ENCODE results near the gene HEG1.

Gene HEG1

DNA sequence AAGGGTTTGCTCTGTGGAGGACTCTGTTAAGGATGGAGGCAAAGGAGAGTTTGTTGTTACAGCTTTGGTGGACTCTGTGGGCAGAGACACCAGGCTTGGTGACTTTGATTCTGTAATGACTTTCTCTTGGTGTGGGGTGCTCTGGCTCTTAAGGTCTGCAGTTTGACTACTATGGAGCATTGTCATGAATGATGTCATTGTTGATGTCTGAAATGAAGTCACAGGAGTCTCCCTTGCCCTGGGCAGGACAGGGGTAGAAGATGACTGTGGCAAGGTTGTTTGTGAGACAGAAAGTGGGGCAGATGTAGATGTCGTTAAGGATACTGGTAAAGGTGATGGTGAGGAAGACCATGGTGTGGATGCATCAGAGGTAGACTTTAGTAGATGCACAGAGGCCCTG lies 42.7 kb downstream of the HEG1 start:
- no peak for DNase-seq (ENCODE audit: low read depth)
- TF ChIP-seq, protein P1, sequence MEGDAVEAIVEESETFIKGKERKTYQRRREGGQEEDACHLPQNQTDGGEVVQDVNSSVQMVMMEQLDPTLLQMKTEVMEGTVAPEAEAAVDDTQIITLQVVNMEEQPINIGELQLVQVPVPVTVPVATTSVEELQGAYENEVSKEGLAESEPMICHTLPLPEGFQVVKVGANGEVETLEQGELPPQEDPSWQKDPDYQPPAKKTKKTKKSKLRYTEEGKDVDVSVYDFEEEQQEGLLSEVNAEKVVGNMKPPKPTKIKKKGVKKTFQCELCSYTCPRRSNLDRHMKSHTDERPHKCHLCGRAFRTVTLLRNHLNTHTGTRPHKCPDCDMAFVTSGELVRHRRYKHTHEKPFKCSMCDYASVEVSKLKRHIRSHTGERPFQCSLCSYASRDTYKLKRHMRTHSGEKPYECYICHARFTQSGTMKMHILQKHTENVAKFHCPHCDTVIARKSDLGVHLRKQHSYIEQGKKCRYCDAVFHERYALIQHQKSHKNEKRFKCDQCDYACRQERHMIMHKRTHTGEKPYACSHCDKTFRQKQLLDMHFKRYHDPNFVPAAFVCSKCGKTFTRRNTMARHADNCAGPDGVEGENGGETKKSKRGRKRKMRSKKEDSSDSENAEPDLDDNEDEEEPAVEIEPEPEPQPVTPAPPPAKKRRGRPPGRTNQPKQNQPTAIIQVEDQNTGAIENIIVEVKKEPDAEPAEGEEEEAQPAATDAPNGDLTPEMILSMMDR (conservative IDR thresholded peaks at IDR 0.05; ENCODE audit: low read length): no peak
- H3K4me3 ChIP-seq (ENCODE audit: low read length): no peak overlapping the region

DNA sequence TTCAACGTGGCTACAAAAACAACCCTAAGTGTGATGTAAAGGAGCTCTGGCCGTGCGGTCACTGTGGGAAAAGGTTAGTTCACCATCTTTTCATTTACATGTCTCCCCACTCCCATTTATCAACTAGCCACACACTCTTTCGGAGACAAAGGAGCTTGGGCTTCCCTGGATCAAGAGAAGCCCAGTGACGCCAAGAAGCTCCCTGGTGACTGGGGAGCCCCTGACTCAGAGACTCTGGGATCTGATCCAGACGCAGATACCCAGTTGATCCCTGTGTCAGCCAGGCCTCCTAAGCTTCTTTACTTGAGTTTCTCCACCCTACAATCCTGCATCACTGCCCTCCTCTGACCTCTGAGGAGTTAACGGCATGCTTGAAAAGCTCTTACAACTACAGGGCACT lies 43.9 kb downstream of the HEG1 start:
- no peak for DNase-seq (ENCODE audit: low read depth)
- H3K4me3 ChIP-seq (ENCODE audit: low read length): no peak overlapping the region
- TF ChIP-seq, protein P1 (conservative IDR thresholded peaks at IDR 0.05; ENCODE audit: low read length): no peak

DNA sequence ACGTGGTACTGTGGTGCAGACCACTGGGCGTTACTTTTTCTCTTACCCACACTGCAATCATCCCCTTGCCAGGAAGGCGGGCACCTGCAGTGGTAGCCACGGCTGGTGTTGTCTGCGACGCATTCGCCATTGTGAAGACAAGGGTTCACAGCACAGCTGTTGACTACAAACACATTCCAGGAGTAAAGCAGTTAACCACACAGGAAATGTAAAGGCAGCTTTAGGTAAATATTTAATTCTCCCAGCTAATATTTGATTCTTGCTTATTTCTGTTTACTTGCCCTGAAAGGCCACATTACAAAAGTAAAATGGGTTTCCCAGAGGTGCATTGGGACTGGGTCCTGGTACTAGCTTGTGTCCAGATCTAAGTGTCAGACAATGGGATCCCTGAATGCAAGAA lies 45.4 kb downstream of the HEG1 start:
- TF ChIP-seq, protein P1 (conservative IDR thresholded peaks at IDR 0.05; ENCODE audit: low read length): no peak
- no peak overlapping the region for H3K4me3 ChIP-seq (ENCODE audit: low read length)
- DNase-seq (ENCODE audit: low read depth): no peak

DNA sequence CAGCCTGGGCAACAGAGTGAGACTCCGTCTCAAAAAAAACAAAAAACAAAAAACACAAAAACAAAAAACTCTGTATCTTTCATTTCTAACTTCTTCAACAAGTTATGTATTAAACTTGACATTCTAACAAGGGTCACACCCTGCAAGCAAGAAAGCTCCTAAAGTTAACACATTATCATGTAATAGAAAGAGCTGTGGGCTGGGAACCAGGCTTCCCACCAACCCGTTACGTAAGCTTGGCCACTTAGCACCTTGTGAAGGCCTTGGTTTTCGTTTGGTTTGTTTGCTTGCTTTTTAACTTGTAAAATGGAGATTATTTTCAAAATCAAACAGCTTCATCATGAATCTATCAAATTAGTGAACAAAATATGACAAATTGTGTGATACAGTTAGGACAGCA lies 47.0 kb downstream of the HEG1 start:
- DNase-seq (ENCODE audit: low read depth): no peak
- no peak overlapping the region for H3K4me3 ChIP-seq (ENCODE audit: low read length)
- TF ChIP-seq, protein P1 (conservative IDR thresholded peaks at IDR 0.05; ENCODE audit: low read length): no peak

DNA sequence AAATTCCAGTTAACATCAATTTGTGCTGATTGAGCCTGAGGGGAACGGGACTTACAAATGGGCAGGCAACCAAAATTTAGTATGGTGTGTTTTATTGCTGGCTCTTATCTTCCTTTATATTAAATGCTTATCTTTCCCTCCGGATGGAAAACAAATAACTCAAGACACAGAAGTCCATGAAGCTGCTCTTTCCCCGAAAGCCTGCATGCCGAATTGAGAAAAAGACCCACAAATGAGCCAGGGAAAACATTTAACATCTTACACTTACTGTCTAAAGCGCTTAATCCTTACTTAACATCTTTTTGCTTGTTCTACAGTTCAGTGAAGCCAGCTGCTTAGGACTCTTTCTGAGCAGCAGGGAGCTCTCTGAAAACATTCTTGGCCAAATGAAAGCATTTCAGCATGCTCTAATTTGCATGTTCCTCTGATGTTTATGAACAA lies 49.5 kb downstream of the HEG1 start:
- TF ChIP-seq, protein P1 (conservative IDR thresholded peaks at IDR 0.05; ENCODE audit: low read length): no peak
- no peak for DNase-seq (ENCODE audit: low read depth)
- H3K4me3 ChIP-seq (ENCODE audit: low read length): no peak overlapping the region

DNA sequence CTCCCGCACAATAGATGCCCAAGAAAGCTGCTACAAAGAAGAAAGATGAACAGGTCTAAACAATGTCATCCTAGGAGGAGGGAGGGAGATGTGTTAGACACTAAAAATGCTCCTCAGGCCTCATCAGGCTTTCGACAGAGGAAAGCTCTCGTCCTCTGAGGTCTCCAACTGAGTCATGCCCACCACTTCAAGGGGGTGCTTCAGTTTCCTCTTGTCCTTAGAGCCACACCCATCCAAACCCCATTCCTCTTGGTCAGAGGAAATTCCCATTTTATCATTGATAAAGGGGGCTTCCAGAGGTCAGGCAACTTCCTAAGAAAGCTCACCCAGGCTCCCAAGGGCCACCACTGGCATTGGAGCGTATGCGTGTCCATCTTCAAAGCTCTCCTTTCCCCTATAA lies 50.1 kb downstream of the HEG1 start:
- TF ChIP-seq, protein P1 (conservative IDR thresholded peaks at IDR 0.05; ENCODE audit: low read length): no peak
- no peak overlapping the region for H3K4me3 ChIP-seq (ENCODE audit: low read length)
- no peak for DNase-seq (ENCODE audit: low read depth)

DNA sequence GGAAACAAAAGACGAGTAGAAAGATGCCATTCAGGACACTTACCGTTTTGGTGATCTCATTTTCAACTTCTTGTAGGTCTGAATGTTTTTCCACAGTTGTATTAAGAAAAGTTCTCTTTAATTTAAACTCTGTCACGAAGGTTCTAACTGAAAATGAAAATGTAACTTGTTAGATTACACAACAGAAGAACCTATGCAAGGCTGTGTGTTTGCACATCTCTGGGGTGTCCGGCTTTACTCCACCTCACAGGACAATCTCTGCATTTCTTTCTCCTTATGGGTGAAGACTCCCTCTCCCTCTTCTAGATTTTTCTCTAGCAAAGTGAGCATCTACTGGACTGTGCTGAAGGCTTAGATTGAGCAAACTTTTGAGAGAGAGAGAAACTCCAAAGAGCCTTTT lies 50.6 kb downstream of the HEG1 start:
- no peak for DNase-seq (ENCODE audit: low read depth)
- H3K4me3 ChIP-seq (ENCODE audit: low read length): no peak overlapping the region
- TF ChIP-seq, protein P1 (conservative IDR thresholded peaks at IDR 0.05; ENCODE audit: low read length): no peak
